Stimulated activated CD8-positive, alpha-beta memory T cell treated with anti-CD3 and anti-CD28 coated beads, Interleukin-7, amount 100 ng/mL, for 48 hours (primary cell): Measurements from ENCODE around the gene POLQ.
"Not testable (repeated sequence)": the region's sequence is repeated elsewhere in the genome, so short reads cannot be mapped to it uniquely, and the experiment has no call there.

Experiments used
- DNase-seq, 2 donors: peaks; one replicate each; pipeline ENCODE4 v3.0.0-alpha.2; 2020; ENCODE audit warnings: low read depth in 1 of 2; ENCODE audit errors: extremely low read depth in 1 of 2

The POLQ gene

DNA sequence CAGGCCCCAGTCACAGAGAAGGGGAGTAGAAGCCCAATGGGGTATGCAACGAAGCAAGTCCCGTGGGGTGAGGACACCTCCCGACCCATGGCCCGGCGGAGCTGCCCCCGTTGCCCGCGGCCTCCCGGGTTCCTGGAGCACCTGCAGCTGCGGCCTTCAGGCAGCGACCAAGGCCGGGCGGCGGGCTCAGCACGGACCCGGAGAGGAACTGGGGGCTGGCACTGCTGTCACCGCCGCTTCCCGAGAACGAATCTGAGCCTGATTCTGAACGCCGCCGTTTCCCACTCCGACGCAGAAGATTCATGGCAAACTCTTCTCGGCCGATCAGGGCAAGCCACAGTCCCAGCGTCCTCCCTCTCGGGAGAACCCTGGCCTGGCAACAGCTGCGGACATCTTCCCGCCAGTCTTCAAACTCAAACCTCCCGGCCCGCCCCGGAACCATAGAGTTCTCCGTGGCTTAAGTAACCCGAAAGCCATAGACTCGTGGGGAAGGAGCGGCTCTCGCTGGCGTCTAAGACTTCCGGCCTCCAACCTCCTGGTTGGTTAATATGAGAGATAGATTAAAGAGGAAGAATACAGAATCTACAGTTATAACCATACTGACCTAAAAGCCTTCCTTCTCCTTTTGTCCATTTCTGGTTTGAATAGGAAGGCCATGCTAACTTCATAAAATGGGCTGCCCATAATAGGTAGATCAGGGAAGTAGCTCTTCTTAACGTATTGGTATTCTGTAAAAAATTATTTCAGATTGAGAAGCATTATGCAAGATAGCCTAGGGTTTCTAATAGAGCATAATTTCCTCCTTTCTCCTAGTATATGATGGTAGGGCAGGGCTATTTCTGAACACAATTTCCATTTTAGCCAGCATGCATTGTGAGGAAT, at the start of gene POLQ:
POLQ (minus strand) TSS at position 415 of the 882 bp plus-strand sequence; CDS start at position 304, 111 bp downstream.
- peak; percentile 70 to 86 for DNase-seq

GRCh38 chr3:121594850-121595249, 49.1 kb upstream of the POLQ start:
- no peak for DNase-seq

- not testable (repeated sequence) for DNase-seq
These were observed 48.0 kb upstream of the POLQ start for GRCh38 chr3:121593806-121594205.

DNA sequence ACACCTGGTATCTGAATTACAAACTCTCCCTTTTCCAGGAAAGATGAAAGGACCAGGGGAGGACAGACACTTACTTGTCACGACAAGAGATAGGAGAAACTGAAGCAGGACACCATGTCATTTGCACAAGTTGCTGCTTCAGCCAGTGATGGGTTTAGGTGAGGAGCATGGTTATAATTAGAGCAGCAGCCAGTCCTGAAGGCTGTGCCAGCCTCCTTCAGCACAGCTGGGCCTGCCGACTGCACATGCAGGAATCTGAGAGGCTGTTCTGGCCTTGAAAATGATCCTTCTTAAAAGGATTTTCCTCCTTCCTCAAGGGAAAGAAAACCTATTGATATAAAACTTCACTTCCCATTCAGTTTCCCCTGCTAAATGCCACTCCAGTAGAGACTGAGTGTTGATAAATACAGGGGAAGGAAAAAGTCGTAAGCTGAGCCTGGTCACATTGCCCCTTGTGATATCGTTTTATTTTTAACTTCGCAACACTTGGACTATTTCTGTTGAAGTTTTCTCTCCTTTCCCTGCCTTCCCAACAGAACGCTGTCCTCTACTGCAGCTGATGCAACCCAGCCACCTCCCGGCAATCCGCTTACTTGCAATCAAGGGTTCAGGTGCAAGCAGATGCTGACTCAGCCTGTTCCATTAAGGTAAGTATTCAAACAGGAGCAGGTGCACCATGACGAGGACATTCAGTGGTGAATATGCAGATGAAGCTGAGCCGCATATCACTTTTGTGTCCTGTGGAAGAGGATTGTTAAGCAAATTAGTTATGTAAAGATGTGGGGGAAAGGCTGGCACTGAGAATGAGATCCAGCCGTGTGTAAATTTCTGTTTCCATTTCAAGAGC, 47.3 kb upstream of the POLQ start, which contains the start of gene FBXO40:
FBXO40 (plus strand) TSS at position 524 of the 847 bp plus-strand sequence. CDS start 27,197 bp downstream, outside the sequence.
- no peak for DNase-seq

DNA sequence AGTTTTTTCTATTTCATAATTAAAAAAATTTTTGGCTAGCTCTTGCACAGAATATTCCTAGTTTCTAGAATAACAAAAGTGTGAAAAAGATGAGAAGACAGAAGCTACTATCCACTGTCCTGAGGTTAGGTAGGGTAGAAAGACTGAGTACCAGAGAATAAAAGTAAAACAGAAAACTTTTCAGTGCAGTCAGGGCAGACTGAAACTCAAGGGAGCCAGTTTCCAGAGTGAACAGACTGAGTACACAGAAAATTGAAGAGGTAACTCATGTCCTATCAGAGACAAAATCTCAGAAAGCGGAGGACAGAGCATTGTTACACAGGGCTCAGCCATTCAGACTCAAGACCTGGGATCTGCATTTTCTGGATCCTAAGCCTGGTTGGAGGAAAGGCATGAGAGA, 38.6 kb upstream of the POLQ start:
- no peak for DNase-seq

DNA sequence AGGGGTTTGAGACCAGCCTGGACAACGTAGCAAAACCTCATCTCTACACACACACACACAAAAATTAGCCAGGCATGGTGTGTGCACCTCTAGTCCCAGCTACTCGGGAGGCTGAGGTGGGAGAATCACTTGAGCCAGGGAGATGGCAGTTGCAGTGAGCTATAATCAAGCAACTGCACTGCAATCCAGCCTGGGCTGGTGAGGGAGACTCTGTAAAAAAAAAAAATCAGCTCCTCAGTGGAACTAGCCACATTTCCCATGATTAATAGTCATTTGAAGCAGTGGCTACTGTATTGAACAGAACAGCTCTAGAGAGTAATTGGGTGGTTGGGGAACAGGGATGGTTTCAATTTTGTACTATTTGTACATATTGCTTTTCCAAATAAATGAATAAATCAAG, 35.9 kb upstream of the POLQ start:
- DNase-seq: no peak

GRCh38 chr3:121574449-121574848, 28.7 kb upstream of the POLQ start:
- no peak for DNase-seq

- DNase-seq: no peak
These were observed 21.9 kb upstream of the POLQ start, which contains the start of gene ARGFX for GRCh38 chr3:121567649-121568048. TSS of gene ARGFX (plus strand) at chr3:121567949. CDS start at chr3:121570714, 2,765 bp downstream.

DNA sequence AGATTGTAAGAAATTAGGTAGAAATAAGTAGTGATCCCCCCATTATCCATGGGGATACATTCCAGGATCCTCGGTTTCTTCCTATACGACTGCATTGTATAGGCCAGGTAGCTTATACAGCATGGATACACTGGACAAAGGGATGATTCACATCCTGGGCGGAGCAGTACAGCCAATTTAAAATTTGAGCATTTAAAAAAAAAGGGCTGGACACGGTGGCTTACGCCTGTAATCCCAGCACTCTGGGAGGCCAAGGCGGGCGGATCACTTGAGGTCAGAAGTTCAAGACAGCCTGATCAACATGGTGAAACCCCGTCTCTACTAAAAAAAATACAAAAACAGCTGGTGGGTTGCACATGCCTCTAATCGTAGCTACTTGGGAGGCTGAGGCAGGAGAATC, 21.0 kb upstream of the POLQ start:
- no peak for DNase-seq

DNA sequence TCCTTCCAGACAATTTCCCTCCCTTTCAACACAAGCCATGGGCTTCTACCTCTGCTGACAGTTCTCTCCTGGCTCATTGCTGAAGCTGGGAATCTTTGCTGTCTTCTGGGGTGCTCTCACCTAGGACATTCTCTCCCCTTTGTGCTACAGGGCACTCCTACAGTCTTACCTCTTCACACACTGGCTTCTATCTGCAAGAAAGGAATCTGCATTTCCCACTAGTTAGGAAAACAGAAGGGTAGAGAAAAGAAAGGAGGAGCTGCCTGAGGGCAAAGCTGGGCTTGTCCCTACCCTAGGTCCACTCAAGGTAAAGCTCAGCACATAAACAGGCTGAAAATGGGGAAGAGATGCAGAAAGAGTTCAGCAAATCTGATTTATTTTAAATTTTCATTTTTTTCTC, 16.4 kb upstream of the POLQ start:
- DNase-seq: no peak

DNA sequence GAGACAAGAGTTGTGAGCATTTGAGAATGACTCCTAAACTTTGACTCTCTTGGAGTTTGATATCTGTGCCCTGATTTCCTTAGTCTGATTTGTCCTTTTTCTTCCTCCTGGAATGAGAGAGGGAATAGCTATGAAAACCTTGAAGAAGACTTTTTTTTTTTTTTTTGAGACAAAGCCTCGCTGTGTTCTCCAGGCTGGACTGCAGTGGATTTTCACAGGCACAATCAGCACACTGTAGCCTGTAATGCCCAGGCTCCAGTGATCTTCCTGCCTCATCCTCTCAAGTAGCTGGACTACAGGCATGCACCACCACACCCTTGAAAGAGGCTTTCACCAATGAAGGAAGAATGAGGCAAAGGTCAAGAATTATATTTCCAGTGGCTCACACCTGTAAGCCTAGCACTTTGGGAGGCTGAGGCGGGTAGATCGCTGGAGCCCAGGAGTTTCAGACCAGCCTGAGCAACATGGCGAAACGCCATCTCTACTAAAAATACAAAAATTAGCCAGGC, 11.7 kb upstream of the POLQ start:
- DNase-seq: no peak

GRCh38 chr3:121552797-121553196, 7.0 kb upstream of the POLQ start:
- DNase-seq: no peak

DNA sequence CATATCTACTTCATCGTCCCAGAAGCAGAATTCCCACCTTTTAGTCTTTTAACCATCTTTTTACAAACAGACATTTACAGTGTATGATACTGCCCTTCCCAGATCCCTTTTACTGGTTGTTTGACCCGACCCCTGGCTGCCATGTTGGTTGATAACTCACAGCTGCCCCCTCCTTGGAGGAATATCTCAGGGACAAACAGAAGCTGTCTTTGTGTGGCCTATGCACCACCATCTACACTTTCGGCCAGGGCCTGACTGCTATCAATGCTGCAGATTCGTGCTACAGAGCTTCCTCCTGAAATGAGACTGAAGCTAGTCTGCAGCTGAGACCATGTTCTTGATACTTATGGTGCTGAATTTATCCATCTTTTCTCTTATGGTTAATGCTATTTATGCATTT, 6.6 kb upstream of the POLQ start:
- DNase-seq: no peak

- DNase-seq: no peak
These were observed 677 bp downstream of the POLQ start for GRCh38 chr3:121545049-121545573.

DNA sequence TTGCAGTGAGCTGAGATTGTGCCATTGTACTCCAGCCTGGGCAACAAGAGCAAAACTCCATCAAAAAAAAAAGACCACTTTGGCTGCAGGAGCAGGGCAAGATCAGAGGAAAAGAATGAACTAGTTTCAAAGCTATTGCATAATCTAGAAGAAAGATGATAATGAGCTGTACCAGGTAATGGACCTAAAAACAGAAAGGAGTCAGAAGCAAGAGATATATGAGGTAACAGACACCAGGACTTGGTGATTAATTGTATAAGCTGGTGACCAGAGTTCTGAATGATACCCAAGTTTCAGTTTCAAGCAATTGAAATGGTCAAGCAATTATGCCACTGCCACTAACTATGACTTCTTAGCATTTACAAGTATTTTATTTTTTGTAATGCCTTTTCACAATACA, 2.9 kb downstream of the POLQ start:
- DNase-seq: no peak

DNA sequence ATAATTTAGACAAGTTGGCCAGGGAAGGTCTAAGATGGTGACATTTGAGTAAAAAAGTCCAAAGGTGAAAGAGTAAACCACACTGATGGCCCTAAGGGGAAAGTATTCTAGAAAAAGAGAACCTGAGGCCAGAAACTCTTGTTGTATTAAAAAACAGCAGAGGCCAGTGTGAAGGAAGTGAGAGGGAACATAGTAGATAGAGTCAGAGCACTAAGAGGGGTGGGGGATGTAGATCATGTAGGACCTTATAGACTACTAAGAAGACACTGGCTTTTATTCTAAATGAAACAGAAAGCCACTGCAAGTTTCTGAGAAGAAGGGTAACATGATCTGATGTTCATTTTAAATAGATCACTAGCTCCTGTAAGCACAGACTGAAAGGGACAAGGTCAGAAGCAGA, 14.5 kb downstream of the POLQ start:
- no peak for DNase-seq

- DNase-seq: no peak
These were observed 16.5 kb downstream of the POLQ start for GRCh38 chr3:121529308-121529707.

DNA sequence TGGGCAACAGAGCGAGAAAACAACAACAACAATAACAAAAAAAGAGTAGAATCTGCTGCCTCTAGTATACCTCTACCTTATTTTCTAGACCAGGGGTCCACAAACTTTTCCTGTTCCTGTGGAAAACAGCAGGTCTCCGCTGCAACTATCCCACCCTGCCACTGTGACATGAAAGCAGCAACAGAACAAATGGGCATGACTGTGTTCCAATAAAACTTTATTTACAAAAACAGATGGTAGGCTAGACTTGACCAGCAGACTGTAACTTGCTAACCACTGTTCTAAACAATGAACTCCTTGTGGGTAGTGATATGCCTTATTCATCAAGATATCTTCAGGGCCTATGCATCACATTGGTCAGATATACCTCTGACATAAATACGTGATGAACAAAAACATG, 25.3 kb downstream of the POLQ start:
- no peak for DNase-seq

DNA sequence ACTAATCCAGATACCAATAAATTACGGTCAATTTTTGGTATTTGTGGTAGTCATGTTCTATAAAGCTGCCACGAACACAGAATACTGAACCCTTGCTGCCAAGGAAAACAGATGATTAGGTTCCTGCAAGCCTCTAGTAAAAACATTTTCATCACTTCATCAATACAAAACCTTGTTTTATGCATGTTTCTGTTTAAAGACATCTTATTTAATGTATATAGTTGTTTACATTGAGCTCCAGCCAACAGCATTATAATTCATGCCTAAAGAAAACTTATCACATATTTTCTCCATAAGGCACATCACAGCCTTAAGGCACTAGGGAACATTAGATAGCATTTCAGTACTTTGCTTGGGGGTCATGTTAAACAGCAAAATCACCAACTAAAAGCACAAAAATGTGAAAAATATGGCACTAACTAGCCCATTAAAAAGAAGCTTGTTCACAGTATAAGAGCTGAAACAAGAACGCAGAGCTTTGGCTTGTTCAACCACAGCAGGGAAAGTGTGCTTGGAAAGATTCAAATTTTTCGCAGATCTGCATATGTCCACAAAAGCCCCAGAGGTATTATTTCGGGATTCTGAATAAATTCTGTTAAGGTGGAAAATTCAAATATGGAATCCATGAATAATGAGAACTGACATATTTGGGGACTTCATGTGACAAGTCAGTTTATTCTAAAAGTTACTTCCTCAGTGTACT, 27.7 kb downstream of the POLQ start:
- DNase-seq: no peak

DNA sequence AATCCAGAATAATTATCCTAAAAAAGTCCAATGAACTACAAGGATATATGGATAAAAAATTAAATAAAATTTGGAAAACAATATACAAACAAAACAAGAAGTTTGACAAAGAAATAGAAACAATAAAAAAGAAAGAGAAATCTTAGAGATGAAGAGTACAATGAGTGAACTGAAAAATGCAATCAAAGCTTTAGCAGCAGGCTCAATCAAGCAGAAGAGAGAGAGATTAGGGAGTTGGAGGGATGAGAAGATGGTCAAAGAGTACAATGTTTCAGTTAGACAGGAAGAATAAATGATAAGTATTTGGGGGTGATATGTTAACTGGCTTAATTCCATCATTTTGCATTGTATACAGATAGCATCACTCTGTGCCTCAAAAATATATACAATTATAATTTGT, 29.9 kb downstream of the POLQ start:
- no peak for DNase-seq

GRCh38 chr3:121515313-121515712, 30.5 kb downstream of the POLQ start:
- DNase-seq: no peak
